ENCODE data around the gene PDE6G. TPM values are rescaled to one million over a fixed set of nuclear protein-coding genes. Genes with fewer than 3 reads are reported as not detected.
A peak's percentile ranks its signal among the peaks of the same experiment; 100 is the strongest.

Gene PDE6G
- total and polyA plus RNA-seq, 2 of the 4 experiments (the other 2 are of a cell fraction): 2.7 TPM; not detected in 1

DNA sequence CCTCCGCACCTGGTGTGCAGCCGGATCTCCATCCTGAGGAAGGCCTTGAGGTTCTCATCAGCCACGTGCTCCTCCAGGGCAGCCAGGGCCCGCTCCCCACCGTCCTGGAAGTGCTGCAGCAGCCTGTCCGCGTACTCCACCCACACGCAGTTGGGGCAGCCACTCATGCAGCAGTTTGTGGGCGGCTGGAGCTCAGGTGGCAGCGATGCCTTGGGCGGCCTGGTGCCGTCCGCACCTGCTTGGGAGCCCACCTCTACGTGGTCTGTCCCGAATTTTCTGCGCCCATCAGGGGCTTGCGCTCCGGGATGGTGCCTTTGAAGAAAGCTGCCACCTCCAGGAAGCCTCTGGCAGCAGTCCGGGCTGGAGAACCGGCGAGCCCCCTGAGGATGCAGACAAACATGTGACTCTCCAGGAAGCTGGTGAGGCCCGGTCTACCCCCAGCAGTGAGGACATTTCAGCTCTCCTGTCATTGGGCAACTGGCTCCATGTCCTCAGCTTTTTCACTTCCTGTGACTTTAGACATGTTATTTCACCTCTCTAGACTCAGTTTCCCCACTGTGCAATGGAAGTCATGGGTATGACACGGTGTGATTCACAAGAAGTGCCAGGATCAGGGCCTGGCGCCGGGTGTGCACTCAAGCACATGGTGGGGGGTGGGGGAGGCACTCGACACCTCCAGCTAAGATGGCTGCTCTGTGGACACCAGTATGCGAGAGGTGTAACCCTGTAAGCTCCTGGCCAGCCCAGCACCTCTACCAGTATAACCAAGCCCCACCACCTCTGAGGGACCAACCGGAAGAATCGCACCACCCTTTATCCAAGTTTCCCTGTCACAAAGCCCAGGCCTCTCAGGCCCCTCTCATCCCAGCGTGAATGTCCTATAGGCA is 9.1 kb upstream of the PDE6G start:
- Histone ChIP-seq H4K91ac (ENCODE audit: insufficient read depth, low read depth, low read length) (peak overlapping the region; percentile 89), H3K9me3 (ENCODE audit: control insufficient read depth, insufficient read depth, low read length) (no peaks in the 10 kb centered on the region), H3K79me1 (ENCODE audit: low read depth in 1 of 2, low read length in 2 of 2) (peaks cover 29 to 48% of the 10 kb centered on the region in 2 experiments), H3K27me3 (ENCODE audit: control insufficient read depth, insufficient read depth, low read length) (no peaks in the 10 kb centered on the region), H3K27ac (ENCODE audit: insufficient read depth, low read length) (peak overlapping the region; percentile 79), H2AK9ac (replicated peaks; ENCODE audit: low read depth, low read length, poor library complexity) (peak overlapping the region; percentile 98), H3K36me3 (ENCODE audit: control insufficient read depth, insufficient read depth, low read length) (peaks cover 23% of the 10 kb centered on the region), H4K5ac (ENCODE audit: low read depth, low read length) (peak overlapping the region; percentile 66), H3K4me1 (ENCODE audit: control insufficient read depth, insufficient read depth, low read length) (peaks cover 10% of the 10 kb centered on the region), H3K9ac (ENCODE audit: low read depth, low read length) (peak overlapping the region; percentile 84), H2AFZ (replicated peaks; ENCODE audit: low read length, poor library complexity) (peak overlapping the region; percentile 96), H4K8ac (ENCODE audit: low read depth in 2 of 2, low read length in 2 of 2) (peak overlapping the region; percentile 96 to 100), H4K20me1 (ENCODE audit: insufficient read depth, low read length) (peaks cover 2% of the 10 kb centered on the region; the same call in 1 of the 2 replicates), H3K9me1 (ENCODE audit: insufficient read depth, low read length) (peaks cover 19% of the 10 kb centered on the region), H3K14ac (replicated peaks; ENCODE audit: low read depth, low read length) (peak overlapping the region; percentile 91), H2BK120ac (ENCODE audit: low read depth, low read length) (no peak overlapping the region; the same call in 1 of the 2 replicates), H3K56ac (ENCODE audit: extremely low read depth, insufficient read depth, low read length) (peak overlapping the region; percentile 61), H2AK5ac (ENCODE audit: low read depth, low read length) (peak overlapping the region; percentile 98), H2BK5ac (ENCODE audit: low read depth, low read length, poor library complexity, severe bottlenecking) (peak overlapping the region; percentile 43), H3K18ac (ENCODE audit: low read depth, low read length) (no peak overlapping the region; the same call in 1 of the 2 replicates), H3K23ac (ENCODE audit: low read depth, low read length) (peak overlapping the region; percentile 87), H3K4ac (ENCODE audit: low read depth, low read length) (peak overlapping the region; percentile 91), H2BK15ac (ENCODE audit: low read depth, low read length) (no peak overlapping the region), H2BK20ac (ENCODE audit: low read depth, low read length) (no peak overlapping the region), H3K4me3 (ENCODE audit: insufficient read depth, low read depth, low read length) (peak overlapping the region; percentile 75), H3K4me2 (ENCODE audit: low read depth, low read length) (peak overlapping the region; percentile 90)
- ChIA-PET CTCF (no interaction called here), POLR2A (ENCODE audit: unreplicated experiment) (no interaction called here)
- BruUV-seq (replicated peaks): TSS peak; percentile 52
- intact Hi-C loops (cut with micrococcal nuclease): loop anchor here (1.0 kb wide), 1 partner anchor 28 kb away; the partner anchor contains the start of genes NPLOC4 and TSPAN10
- ATAC-seq (ENCODE audit: low read depth) (peak; percentile 24), DNase-seq (peak; percentile 6)
- WGBS, 2 experiments (ENCODE audit: extremely low coverage in 2 of 2, insufficient read length in 1 of 2): 73% methylated on average over 22 of the region's 30 CpGs; no CpG with 5 or more reads in 1 of the 2 experiments
- TF ChIP-seq RCOR1 (IDR thresholded peaks at IDR 0.05; ENCODE audit: insufficient replicate concordance, low read length) (no peak), CHD1 (IDR thresholded peaks at IDR 0.05; ENCODE audit: low read depth, low read length) (no peak), SMC3 (IDR thresholded peaks at IDR 0.05; ENCODE audit: low read depth, low read length) (no peak)
- dilution Hi-C loops (cut with HindIII; ENCODE audit: low sequenced_read_pairs, unreplicated experiment): no loop called here
- in situ Hi-C loops (cut with MboI; ENCODE audit: low sequenced_read_pairs): no loop called here
